K562 (cell line): ENCODE results near the gene LAMA2. TPM values are rescaled to one million over a fixed set of nuclear protein-coding genes. Genes with fewer than 3 reads are reported as not detected.

ENCODE experiments used
- ATAC-seq: fragments of 200-7000 bp; cut with Tn5 transposase; 3 replicates; pipeline ENCODE4 v1.9.1; 2020; ENCODE audit warnings: moderate library complexity
- BruUV-seq: library from RNA; stranded (reverse); fragments of 400-500 nt; replicated peaks from 2 replicates; lab custom pipeline; 2021; lab: Mats Ljungman, UMichigan
- CTCF ChIA-PET: fragments of 300-600 bp; formaldehyde crosslinking; extraction: SDS; loops from one replicate; lab custom pipeline; 2021; ENCODE audit warnings: low intra/inter-chr PET ratio; lab: Yijun Ruan, JAX
- POLR2A ChIA-PET: fragments of 300-600, 350-650 bp; sonication (Branson Sonifier 250); formaldehyde crosslinking; extraction: SDS; loops from one replicate; lab custom pipeline; 2021; ENCODE audit warnings: antibody characterized with exemption, inconsistent platforms; lab: Yijun Ruan, JAX
- DNase-seq, 4 experiments: peaks; one replicate each; pipeline versions ENCODE4 v3.0.0 to v3.0.0-alpha.2; 2011 to 2018; ENCODE audit warnings: low spot score in 3 of 4, mixed read lengths in 3 of 4; ENCODE audit errors: extremely low read depth in 1 of 4
- FAIRE-seq: peaks from 2 replicates; lab custom pipeline; 2011; peaks lifted over from hg19 to GRCh38; lab: Jason Lieb, UNC
- H2AFZ ChIP-seq: 2 replicates; pipeline ENCODE4 v1.6.0; 2011; ENCODE audit warnings: low read depth, low read length, control low read depth, inconsistent platforms
- H3K27ac ChIP-seq: fragments of 200-600 bp; 3 replicates; pipeline ENCODE4 v1.8.0; 2011; ENCODE audit warnings: low read depth, mild to moderate bottlenecking, control low read depth, inconsistent platforms, low read length, moderate library complexity, mixed read lengths; ENCODE audit errors: extremely low read depth
- H3K27me3 ChIP-seq, 2 experiments: fragments of 300-600 bp in 1 of 2; 2 replicates in 1 of 2; 3 replicates in 1 of 2; pipeline versions ENCODE4 v1.6.0 to v1.8.0; 2011; ENCODE audit warnings: inconsistent platforms in 2 of 2, low read length in 2 of 2, mild to moderate bottlenecking in 1 of 2, mixed read lengths in 1 of 2, moderate library complexity in 1 of 2; ENCODE audit not compliant: control insufficient read depth in 2 of 2, insufficient read depth in 2 of 2
- H3K36me3 ChIP-seq: fragments of 300-600 bp; 3 replicates; pipeline ENCODE4 v1.8.0; 2011; ENCODE audit warnings: mild to moderate bottlenecking, low read length, inconsistent platforms; ENCODE audit not compliant: control insufficient read depth, insufficient read depth
- H3K4me1 ChIP-seq, 2 experiments: fragments of 200-600 bp in 1 of 2; replicated peaks in 1 of 2; 2 replicates in 1 of 2; 3 replicates in 1 of 2; pipeline versions ENCODE4 v1.5.1 to v1.8.0; 2011; ENCODE audit warnings: inconsistent platforms in 2 of 2, low read length in 2 of 2, mild to moderate bottlenecking in 1 of 2, mixed read lengths in 1 of 2, moderate library complexity in 1 of 2; ENCODE audit not compliant: control insufficient read depth in 2 of 2, insufficient read depth in 2 of 2
- H3K4me2 ChIP-seq: 2 replicates; pipeline ENCODE4 v1.6.1; 2011; ENCODE audit warnings: low read length, control low read depth, inconsistent platforms, mixed read lengths; ENCODE audit not compliant: insufficient read depth
- H3K4me3 ChIP-seq: fragments of 200-600 bp; sonication (generic), shearing (Covaris generic); 2 replicates; pipeline ENCODE4 v1.5.1; 2016; ENCODE audit warnings: control low read depth, inconsistent platforms
- H3K79me2 ChIP-seq: fragments of 200-600 bp; 3 replicates; pipeline ENCODE4 v1.8.0; 2011; ENCODE audit warnings: low read length, inconsistent platforms; ENCODE audit not compliant: control insufficient read depth, insufficient read depth
- H3K9ac ChIP-seq, 2 experiments: 2 replicates each; pipeline versions ENCODE4 v1.6.0 to v1.6.1; 2011; ENCODE audit warnings: low read depth in 2 of 2, low read length in 2 of 2, control low read depth in 1 of 2, inconsistent platforms in 1 of 2, mild to moderate bottlenecking in 1 of 2, mixed read lengths in 1 of 2; ENCODE audit not compliant: insufficient read depth in 1 of 2
- H3K9me1 ChIP-seq: one replicate; pipeline ENCODE4 v1.6.0; 2011; ENCODE audit warnings: inconsistent platforms, mild to moderate bottlenecking, low read length, moderate library complexity; ENCODE audit not compliant: control insufficient read depth, insufficient read depth
- H3K9me3 ChIP-seq: replicated peaks from 2 replicates; pipeline ENCODE4 v1.5.1; 2011; ENCODE audit warnings: low read depth, low read length, inconsistent platforms; ENCODE audit not compliant: control insufficient read depth, insufficient read depth
- H4K20me1 ChIP-seq: replicated peaks from 2 replicates; pipeline ENCODE4 v1.6.1; 2011; ENCODE audit warnings: low read length, inconsistent platforms, mixed read lengths; ENCODE audit not compliant: control insufficient read depth, insufficient read depth
- AFF1 ChIP-seq, 2 experiments: fragments of 450-650 bp; IDR thresholded peaks; 2 replicates each; pipeline ENCODE4 v1.6.1; 2018; ENCODE audit warnings: mild to moderate bottlenecking in 2 of 2, low read depth in 1 of 2; ENCODE audit not compliant: partially characterized antibody in 2 of 2
- GTF2E2 ChIP-seq: fragments of 200-800 bp; sonication (Bioruptor generic); IDR thresholded peaks from 2 replicates; pipeline ENCODE4 v1.6.1; 2016; ENCODE audit warnings: missing genetic modification characterization, missing compliant biosample characterization
- HMGXB4 ChIP-seq: sonication (generic); formaldehyde crosslinking; IDR thresholded peaks from 2 replicates; pipeline ENCODE4 v1.8.1; 2023; ENCODE audit warnings: mild to moderate bottlenecking, missing genetic modification reagents
- KDM1A ChIP-seq, 2 experiments: fragments of 450-650 bp; IDR thresholded peaks; 2 replicates each; pipeline ENCODE4 v1.6.1; 2016; ENCODE audit warnings: mild to moderate bottlenecking in 2 of 2
- MBD1 ChIP-seq: fragments of 250-450 bp; sonication (Bioruptor Pico); IDR thresholded peaks from 2 replicates; pipeline ENCODE4 v1.8.0; 2022; ENCODE audit warnings: inconsistent platforms
- RERE ChIP-seq: sonication (generic); formaldehyde crosslinking; IDR thresholded peaks from 2 replicates; pipeline ENCODE4 v1.8.0; 2023; ENCODE audit warnings: missing genetic modification reagents, mild to moderate bottlenecking, borderline replicate concordance
- YBX1 ChIP-seq: fragments of 450-650 bp; IDR thresholded peaks from 2 replicates; pipeline ENCODE4 v1.7.1; 2016; ENCODE audit warnings: mild to moderate bottlenecking
- WGBS: fragments of 100-300 bp; shearing (Covaris generic); methylation state at CpG from one replicate; pipeline ENCODE4 v1.1.6; 2016; ENCODE audit warnings: low coverage, mixed read lengths; ENCODE audit not compliant: insufficient coverage; ENCODE audit errors: missing lambda C conversion rate; 5-methylcytosine and 5-hydroxymethylcytosine counted together
- in situ Hi-C: fragments of 300-500 bp; cut with MboI; formaldehyde crosslinking; loops from 4 replicates; pipeline ENCODE4 v1.15.0; 2018; ENCODE audit warnings: inconsistent platforms, mixed read lengths
- intact Hi-C: fragments of 100-400 bp; cut with micrococcal nuclease; formaldehyde crosslinking; loops from 2 replicates; pipeline ENCODE4 v1.14.2; 2022
- polyA plus RNA-seq, 8 experiments: library from polyadenylated mRNA; depleted of rRNA in 4 of 8; stranded (reverse) in 5 of 8; unstranded in 3 of 8; fragments of >200 nt; fragmentation: Nextera tagmentation in 2 of 8; fragmentation: Illumina TruSeq in 1 of 8; extraction: Ambion mirVana in 2 of 8; extraction: Trizol in 1 of 8; gene quantifications; 2 replicates each; pipeline versions ENCODE4 v1.2.1 to v1.2.3, GENCODE V29; 2011 to 2014; ENCODE audit warnings: inconsistent platforms in 1 of 8, missing spikeins in 1 of 8
- total RNA-seq, 7 experiments: library from RNA; depleted of rRNA in 6 of 7; stranded (reverse); fragments of >200 nt in 6 of 7; fragmentation: Illumina TruSeq in 2 of 7; extraction: Trizol in 2 of 7; gene quantifications; 2 replicates each; pipeline versions ENCODE4 v1.2.1 to v1.2.3, GENCODE V29; 2011 to 2021; ENCODE audit warnings: low replicate concordance in 1 of 7

The LAMA2 gene
- total and polyA plus RNA-seq, 9 of the 15 experiments (the other 6 are each of a cell fraction or from before 2014, with no cell fraction given), result 0.04 to 1.5 (median 0.36) TPM

- Histone ChIP-seq H3K4me2 (no peak overlapping the region), H2AFZ (no peak overlapping the region), H4K20me1 (no peaks in the 10 kb centered on the region), H3K9me1 (no peaks in the 10 kb centered on the region), H3K4me1 (no peaks in the 10 kb centered on the region), H3K9me3 (no peaks in the 10 kb centered on the region; the same call in 1 of the 2 replicates), H3K36me3 (no peaks in the 10 kb centered on the region), H3K9ac (no peak overlapping the region), H3K79me2 (no peaks in the 10 kb centered on the region), H3K27ac (no peak overlapping the region), H3K4me3 (no peak overlapping the region), H3K27me3 (no peaks in the 10 kb centered on the region)
- intact Hi-C loops (no loop called here), in situ Hi-C loops (no loop called here)
- ATAC-seq (no peak), FAIRE-seq (no peak), DNase-seq (no peak)
- BruUV-seq, result no TSS peak
- ChIA-PET CTCF (no interaction called here), POLR2A (interaction anchor here (0.6 kb wide), 1 partner anchor 164 kb away, joined by 3 read pairs; no protein-coding TSS in a partner anchor)
- 0% methylated on average over 6 of the region's 6 CpGs for WGBS
- TF ChIP-seq GTF2E2 (tag) (no peak), HMGXB4 (no peak), YBX1 (no peak), KDM1A (IDR thresholded peaks at IDR 0.05) (no peak), RERE (CRISPR knock-in tag) (no peak), MBD1 (CRISPR knock-in tag) (no peak), AFF1 (IDR thresholded peaks at IDR 0.05; ENCODE audit: low read depth in 1 of 2, partially characterized antibody in 2 of 2) (no peak)
Measured at GRCh38 chr6:129209355-129209754, 326.4 kb downstream of the LAMA2 start.
